HL-60 (cell line): ENCODE measurements around the gene TBX20.

Experiments
- DNase-seq, 2 experiments: peaks; one replicate each; pipeline ENCODE4 v3.0.0-alpha.2; 2010 to 2020; ENCODE audit warnings: low read depth in 1 of 2, low spot score in 1 of 2
- H3K27ac ChIP-seq: fragments of 250-450 bp; sonication (Bioruptor Pico); replicated peaks from 2 replicates; pipeline ENCODE4 v1.5.1; 2020; ENCODE audit warnings: mild to moderate bottlenecking, moderate library complexity
- H3K27me3 ChIP-seq: fragments of 250-450 bp; sonication (Bioruptor Pico); 2 replicates; pipeline ENCODE4 v1.5.1; 2021; ENCODE audit warnings: mild to moderate bottlenecking, moderate library complexity; ENCODE audit not compliant: insufficient read depth, poor library complexity, severe bottlenecking
- H3K4me3 ChIP-seq: replicated peaks from 2 replicates; pipeline ENCODE4 v1.5.1; 2011; ENCODE audit warnings: mild to moderate bottlenecking, control low read depth, low read length; ENCODE audit not compliant: insufficient read depth
- GABPA ChIP-seq: IDR thresholded peaks from 2 replicates; pipeline ENCODE4 v1.6.1; 2012; ENCODE audit warnings: low read depth
- POLR2AphosphoS5 ChIP-seq: IDR thresholded peaks from 2 replicates; pipeline ENCODE4 v1.6.1; 2012; ENCODE audit warnings: low read depth
- SPI1 ChIP-seq: IDR thresholded peaks from 2 replicates; pipeline ENCODE4 v1.6.1; 2012; ENCODE audit warnings: low read depth, mild to moderate bottlenecking, borderline replicate concordance
- TF ChIP-seq, protein P1 (sequence below): IDR thresholded peaks from one replicate; pipeline ENCODE4 v1.5.1; 2011; ENCODE audit warnings: low read length, control low read depth, inconsistent platforms; ENCODE audit not compliant: insufficient read depth
- TF ChIP-seq, protein P2 (sequence below): IDR thresholded peaks from 2 replicates; pipeline ENCODE4 v1.6.1; 2012; ENCODE audit warnings: low read depth; ENCODE audit not compliant: insufficient replicate concordance

TBX20 gene

DNA sequence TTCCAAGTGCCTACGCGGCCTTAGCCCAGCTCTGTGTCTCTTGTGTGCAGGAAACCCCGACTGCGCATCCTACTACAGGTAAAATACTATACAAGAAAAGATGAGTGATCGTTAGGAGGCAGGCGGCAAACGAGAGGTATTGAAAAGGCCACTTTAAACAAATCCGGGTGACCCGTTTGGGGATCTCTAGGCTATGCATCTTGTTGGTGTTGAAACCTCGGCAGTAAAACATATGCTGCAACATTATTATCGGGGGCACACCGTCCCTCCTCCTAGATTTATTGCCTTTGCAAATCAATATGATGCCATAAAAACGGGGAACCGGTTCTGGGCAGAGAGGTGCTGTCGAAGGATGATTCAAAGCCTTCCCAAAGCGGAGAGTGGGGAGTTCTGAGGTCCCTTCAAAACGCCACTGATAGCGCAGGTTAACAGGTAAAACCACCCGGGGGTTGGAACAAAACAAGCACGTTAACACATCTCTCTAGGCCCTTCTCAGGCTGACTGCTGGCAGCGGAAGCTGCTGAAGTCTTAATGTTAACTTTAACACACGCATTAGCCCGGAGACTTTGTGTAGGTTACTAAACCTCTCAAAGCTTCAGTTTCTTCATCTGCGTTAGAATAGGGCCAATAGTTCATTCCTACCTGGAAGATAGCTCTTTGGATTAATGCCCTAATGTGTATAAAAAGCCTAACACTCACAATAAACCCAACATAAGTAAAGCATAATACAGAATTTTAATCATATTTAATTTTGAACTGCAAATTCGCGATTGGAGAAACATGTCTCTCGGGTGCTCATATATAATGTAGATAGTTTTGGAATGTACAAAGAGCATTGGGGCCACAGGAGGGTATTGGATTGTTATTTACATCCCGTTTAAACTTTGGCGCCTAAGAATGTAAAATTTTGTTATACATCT is 2.6 kb upstream of the TBX20 start:
- Histone ChIP-seq H3K27me3 (peaks cover 82% of the 10 kb centered on the region), H3K4me3 (no peak overlapping the region)

DNA sequence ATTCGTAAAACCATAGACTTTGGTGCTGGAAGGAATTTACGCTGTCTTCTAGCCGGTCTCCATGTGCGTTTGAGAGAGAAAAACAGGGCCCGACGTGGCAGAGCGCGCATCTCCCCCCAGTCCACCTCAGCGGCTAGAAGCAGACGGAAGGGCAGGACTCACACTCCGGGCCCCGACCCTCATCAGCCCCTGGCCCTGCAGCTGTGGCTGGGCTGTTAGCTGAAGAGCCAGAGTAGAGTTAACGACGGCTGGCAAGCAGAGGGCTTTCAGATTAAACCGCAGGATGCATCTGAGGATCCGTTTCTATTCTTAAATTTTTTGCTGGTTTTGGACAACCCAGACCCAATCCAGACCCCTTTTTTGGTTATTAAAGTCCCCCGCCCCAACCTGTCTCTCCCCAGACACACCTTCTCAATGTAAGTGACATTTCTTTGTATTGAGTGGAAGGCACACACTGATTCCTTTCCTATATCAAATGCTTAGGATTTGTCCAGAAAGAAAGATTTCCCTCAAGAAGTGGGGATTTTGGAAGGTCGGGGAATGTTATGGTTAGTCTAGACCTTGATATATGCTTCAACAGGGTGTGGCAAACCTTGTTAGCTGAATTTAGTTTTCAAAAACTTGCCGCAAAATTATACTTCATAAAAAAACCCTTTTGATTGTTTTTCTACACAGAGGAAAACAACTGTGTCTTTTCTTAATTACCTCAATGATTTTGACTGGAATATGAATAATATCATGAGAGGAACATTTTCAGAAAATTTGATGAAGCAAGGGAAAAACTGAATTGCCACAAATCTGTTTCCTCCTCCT is 1.7 kb upstream of the TBX20 start:
- H3K4me3 ChIP-seq = no peak overlapping the region
- TF ChIP-seq, protein P1, sequence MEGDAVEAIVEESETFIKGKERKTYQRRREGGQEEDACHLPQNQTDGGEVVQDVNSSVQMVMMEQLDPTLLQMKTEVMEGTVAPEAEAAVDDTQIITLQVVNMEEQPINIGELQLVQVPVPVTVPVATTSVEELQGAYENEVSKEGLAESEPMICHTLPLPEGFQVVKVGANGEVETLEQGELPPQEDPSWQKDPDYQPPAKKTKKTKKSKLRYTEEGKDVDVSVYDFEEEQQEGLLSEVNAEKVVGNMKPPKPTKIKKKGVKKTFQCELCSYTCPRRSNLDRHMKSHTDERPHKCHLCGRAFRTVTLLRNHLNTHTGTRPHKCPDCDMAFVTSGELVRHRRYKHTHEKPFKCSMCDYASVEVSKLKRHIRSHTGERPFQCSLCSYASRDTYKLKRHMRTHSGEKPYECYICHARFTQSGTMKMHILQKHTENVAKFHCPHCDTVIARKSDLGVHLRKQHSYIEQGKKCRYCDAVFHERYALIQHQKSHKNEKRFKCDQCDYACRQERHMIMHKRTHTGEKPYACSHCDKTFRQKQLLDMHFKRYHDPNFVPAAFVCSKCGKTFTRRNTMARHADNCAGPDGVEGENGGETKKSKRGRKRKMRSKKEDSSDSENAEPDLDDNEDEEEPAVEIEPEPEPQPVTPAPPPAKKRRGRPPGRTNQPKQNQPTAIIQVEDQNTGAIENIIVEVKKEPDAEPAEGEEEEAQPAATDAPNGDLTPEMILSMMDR = no peak
- TF ChIP-seq GABPA = no peak
- no peak for TF ChIP-seq POLR2AphosphoS5
- TF ChIP-seq, protein P2, sequence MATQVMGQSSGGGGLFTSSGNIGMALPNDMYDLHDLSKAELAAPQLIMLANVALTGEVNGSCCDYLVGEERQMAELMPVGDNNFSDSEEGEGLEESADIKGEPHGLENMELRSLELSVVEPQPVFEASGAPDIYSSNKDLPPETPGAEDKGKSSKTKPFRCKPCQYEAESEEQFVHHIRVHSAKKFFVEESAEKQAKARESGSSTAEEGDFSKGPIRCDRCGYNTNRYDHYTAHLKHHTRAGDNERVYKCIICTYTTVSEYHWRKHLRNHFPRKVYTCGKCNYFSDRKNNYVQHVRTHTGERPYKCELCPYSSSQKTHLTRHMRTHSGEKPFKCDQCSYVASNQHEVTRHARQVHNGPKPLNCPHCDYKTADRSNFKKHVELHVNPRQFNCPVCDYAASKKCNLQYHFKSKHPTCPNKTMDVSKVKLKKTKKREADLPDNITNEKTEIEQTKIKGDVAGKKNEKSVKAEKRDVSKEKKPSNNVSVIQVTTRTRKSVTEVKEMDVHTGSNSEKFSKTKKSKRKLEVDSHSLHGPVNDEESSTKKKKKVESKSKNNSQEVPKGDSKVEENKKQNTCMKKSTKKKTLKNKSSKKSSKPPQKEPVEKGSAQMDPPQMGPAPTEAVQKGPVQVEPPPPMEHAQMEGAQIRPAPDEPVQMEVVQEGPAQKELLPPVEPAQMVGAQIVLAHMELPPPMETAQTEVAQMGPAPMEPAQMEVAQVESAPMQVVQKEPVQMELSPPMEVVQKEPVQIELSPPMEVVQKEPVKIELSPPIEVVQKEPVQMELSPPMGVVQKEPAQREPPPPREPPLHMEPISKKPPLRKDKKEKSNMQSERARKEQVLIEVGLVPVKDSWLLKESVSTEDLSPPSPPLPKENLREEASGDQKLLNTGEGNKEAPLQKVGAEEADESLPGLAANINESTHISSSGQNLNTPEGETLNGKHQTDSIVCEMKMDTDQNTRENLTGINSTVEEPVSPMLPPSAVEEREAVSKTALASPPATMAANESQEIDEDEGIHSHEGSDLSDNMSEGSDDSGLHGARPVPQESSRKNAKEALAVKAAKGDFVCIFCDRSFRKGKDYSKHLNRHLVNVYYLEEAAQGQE = no peak
- no peak for TF ChIP-seq SPI1
- DNase-seq = no peak
- H3K27ac ChIP-seq = no peak overlapping the region
- peaks cover 75% of the 10 kb centered on the region for H3K27me3 ChIP-seq

More for the DNA sequence above, 2.6 kb upstream of the TBX20 start:
- TF ChIP-seq, protein P1 = no peak
- no peak for TF ChIP-seq POLR2AphosphoS5
- TF ChIP-seq, protein P2 = no peak
- TF ChIP-seq GABPA = no peak
- TF ChIP-seq SPI1 = no peak
- DNase-seq = no peak
- no peak overlapping the region for H3K27ac ChIP-seq

DNA sequence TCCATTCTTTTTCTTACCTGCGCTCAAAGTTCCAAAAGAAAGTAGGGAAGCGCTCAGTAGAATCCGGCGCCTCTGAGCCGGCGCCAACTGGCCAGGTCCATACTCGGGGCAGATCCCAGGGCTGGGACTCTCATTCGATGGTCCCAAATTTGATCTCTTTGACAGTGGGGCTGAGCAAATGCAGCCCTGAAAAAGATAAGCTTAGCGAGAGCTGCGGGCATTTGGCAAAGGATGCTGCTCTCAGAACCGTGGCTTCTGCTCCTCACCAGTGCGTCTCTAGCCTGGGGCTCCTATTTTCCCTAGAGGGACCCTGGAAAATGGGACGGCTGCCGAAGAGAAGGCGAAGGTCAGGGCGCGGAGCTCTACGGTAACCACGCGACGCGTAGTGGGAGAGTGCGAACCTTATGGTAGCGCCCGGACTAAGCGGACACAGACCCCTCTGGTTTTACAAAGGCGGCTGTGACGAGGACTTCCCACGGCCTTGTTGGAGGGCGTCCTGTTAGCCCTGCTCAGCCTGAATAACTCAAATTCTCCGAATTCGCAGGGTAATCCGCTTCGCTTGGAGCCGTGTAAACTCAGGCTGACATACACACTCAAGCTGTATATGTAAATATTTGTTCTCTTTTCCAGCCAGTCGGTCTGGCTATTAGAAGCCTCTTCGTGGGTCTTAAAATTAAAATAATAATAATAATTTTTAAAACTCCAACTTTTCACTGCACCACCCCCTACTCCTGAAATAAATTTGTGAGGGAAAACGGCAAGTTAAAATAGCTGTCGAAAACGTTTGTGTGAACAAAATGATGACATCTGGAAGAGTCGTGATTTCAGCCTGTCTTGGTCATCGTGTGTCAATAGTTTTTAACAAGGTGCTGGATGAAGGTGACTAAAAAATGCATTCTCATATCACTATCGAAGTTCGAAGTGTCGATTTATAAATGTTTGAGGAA is 869 bp upstream of the TBX20 start:
- TF ChIP-seq SPI1 (no peak), GABPA (no peak), POLR2AphosphoS5 (no peak)
- TF ChIP-seq, protein P1 = no peak
- TF ChIP-seq, protein P2 = no peak
- peaks cover 67% of the 10 kb centered on the region for H3K27me3 ChIP-seq
- no peak overlapping the region for H3K27ac ChIP-seq
- no peak for DNase-seq
- no peak overlapping the region for H3K4me3 ChIP-seq
